HepG2 (cell line): ENCODE data around the gene BAHCC1. TPM values are rescaled to one million over a fixed set of nuclear protein-coding genes. Genes with fewer than 3 reads are reported as not detected.

ENCODE experiments used
- ATAC-seq: fragments of 200-7000 bp; cut with Tn5 transposase; 3 replicates; pipeline ENCODE4 v1.9.1; 2020; ENCODE audit warnings: mild to moderate bottlenecking, moderate library complexity
- BruUV-seq: library from RNA; stranded (reverse); fragments of 400-500 nt; replicated peaks from 2 replicates; lab custom pipeline; 2021; lab: Mats Ljungman, UMichigan
- CTCF ChIA-PET: fragments of 300-600 bp; formaldehyde crosslinking; extraction: SDS; loops from one replicate; lab custom pipeline; 2021; ENCODE audit warnings: low total read pairs, inconsistent platforms, low intra/inter-chr PET ratio; lab: Yijun Ruan, JAX
- POLR2A ChIA-PET: fragments of 350-600 bp; sonication (Branson Sonifier 250); formaldehyde crosslinking; loops from one replicate; lab custom pipeline; 2020; ENCODE audit warnings: antibody characterized with exemption, inconsistent platforms; lab: Yijun Ruan, JAX
- DNase-seq: peaks from one replicate; pipeline ENCODE4 v3.0.0-alpha.2; 2015; ENCODE audit warnings: low spot score
- FAIRE-seq: peaks from 3 replicates; lab custom pipeline; 2011; peaks lifted over from hg19 to GRCh38; lab: Jason Lieb, UNC
- H2AFZ ChIP-seq: one replicate; pipeline ENCODE4 v1.6.1; 2011; ENCODE audit warnings: low read length, inconsistent platforms
- H3K27ac ChIP-seq: fragments of 300-600 bp; 3 replicates; pipeline ENCODE4 v1.8.0; 2011; ENCODE audit warnings: mixed run types, mild to moderate bottlenecking, mixed read lengths, low read length, inconsistent platforms; ENCODE audit not compliant: insufficient read depth; ENCODE audit errors: extremely low read length
- H3K27me3 ChIP-seq, 2 experiments: fragments of 200-600 bp in 1 of 2; 2 replicates in 1 of 2; 3 replicates in 1 of 2; pipeline versions ENCODE4 v1.6.0 to v1.8.0; 2011; ENCODE audit warnings: low read length in 2 of 2, mild to moderate bottlenecking in 2 of 2, moderate library complexity in 2 of 2, inconsistent platforms in 1 of 2; ENCODE audit not compliant: insufficient read depth in 2 of 2, control insufficient read depth in 1 of 2
- H3K36me3 ChIP-seq, 2 experiments: fragments of 200-600 bp in 1 of 2; replicated peaks in 1 of 2; 2 replicates in 1 of 2; 3 replicates in 1 of 2; pipeline versions ENCODE4 v1.5.1 to v1.8.0; 2011; ENCODE audit warnings: low read length in 2 of 2, inconsistent platforms in 1 of 2; ENCODE audit not compliant: insufficient read depth in 2 of 2, control insufficient read depth in 1 of 2
- H3K4me1 ChIP-seq: 2 replicates; pipeline ENCODE4 v1.5.1; 2012; ENCODE audit warnings: low read length, inconsistent platforms; ENCODE audit not compliant: insufficient read depth
- H3K4me2 ChIP-seq: 2 replicates; pipeline ENCODE4 v1.6.0; 2011; ENCODE audit warnings: low read depth, low read length, inconsistent platforms
- H3K4me3 ChIP-seq, 3 experiments: fragments of 200-600 bp in 1 of 3; sonication (generic), shearing (Covaris generic) in 1 of 3; replicated peaks in 1 of 3; 2 replicates each; pipeline ENCODE4 v1.5.1; 2011 to 2016; ENCODE audit warnings: low read length in 3 of 3, inconsistent platforms in 2 of 3, low read depth in 2 of 3, mild to moderate bottlenecking in 2 of 3, control low read depth in 1 of 3, mixed read lengths in 1 of 3; ENCODE audit not compliant: insufficient read depth in 1 of 3
- H3K79me2 ChIP-seq: one replicate; pipeline ENCODE4 v1.6.1; 2011; ENCODE audit warnings: low read length, inconsistent platforms; ENCODE audit not compliant: insufficient read depth
- H3K9ac ChIP-seq: 2 replicates; pipeline ENCODE4 v1.6.0; 2011; ENCODE audit warnings: mild to moderate bottlenecking, low read depth, low read length, inconsistent platforms; ENCODE audit not compliant: insufficient read depth
- H3K9me3 ChIP-seq: 2 replicates; pipeline ENCODE4 v1.5.1; 2012; ENCODE audit warnings: mild to moderate bottlenecking, low read length
- H4K20me1 ChIP-seq: 2 replicates; pipeline ENCODE4 v1.6.0; 2011; ENCODE audit warnings: inconsistent platforms, mild to moderate bottlenecking, low read length, moderate library complexity; ENCODE audit not compliant: insufficient read depth
- FOXA1 ChIP-seq, 2 experiments: fragments of 450-650 bp in 1 of 2; sonication (generic) in 1 of 2; formaldehyde crosslinking in 1 of 2; IDR thresholded peaks; 2 replicates each; pipeline versions ENCODE4 v1.4.0 to v1.6.1; 2016 to 2020; ENCODE audit warnings: missing genetic modification reagents in 1 of 2
- FOXK1 ChIP-seq: sonication (generic); formaldehyde crosslinking; IDR thresholded peaks from 2 replicates; pipeline ENCODE4 v1.4.0; 2020; ENCODE audit warnings: low read depth, missing genetic modification reagents, borderline replicate concordance
- ZNF558 ChIP-seq: sonication (generic); formaldehyde crosslinking; IDR thresholded peaks from 2 replicates; pipeline ENCODE4 v1.9.0; 2022; ENCODE audit warnings: mild to moderate bottlenecking, missing genetic modification reagents, borderline replicate concordance
- WGBS: methylation state at CpG from one replicate; pipeline ENCODE4 v1.1.6; 2017; ENCODE audit warnings: low lambda C conversion rate; 5-methylcytosine and 5-hydroxymethylcytosine counted together
- in situ Hi-C: cut with HindIII; loops from 2 replicates; pipeline ENCODE4 v1.10.0; 2017; ENCODE audit warnings: low pct_unique_long_range_greater_than_20kb; ENCODE audit not compliant: extremely low pct_ligation_motif_present
- intact Hi-C: fragments of 100-400 bp; cut with micrococcal nuclease; formaldehyde crosslinking; loops from one replicate; pipeline ENCODE4 v1.10.0; 2022; ENCODE audit not compliant: unreplicated experiment
- polyA plus RNA-seq, 8 experiments: library from polyadenylated mRNA; depleted of rRNA in 3 of 8; stranded (reverse) in 7 of 8; unstranded in 1 of 8; fragments of >200 nt; fragmentation: Illumina TruSeq in 4 of 8; extraction: Trizol in 4 of 8; gene quantifications; 2 replicates each; pipeline versions ENCODE4 v1.2.1 to v1.2.3, GENCODE V29; 2011 to 2016; ENCODE audit warnings: low read depth in 4 of 8, missing spikeins in 1 of 8, mixed read lengths in 1 of 8; ENCODE audit not compliant: insufficient read depth in 1 of 8
- total RNA-seq, 5 experiments: library from RNA; depleted of rRNA; stranded (reverse); fragments of >200 nt; fragmentation: Illumina TruSeq; extraction: Trizol; gene quantifications; 2 replicates each; pipeline ENCODE4 v1.2.3, GENCODE V29; 2016; ENCODE audit warnings: low read depth in 1 of 5
- TF ChIP-seq, protein P1 (sequence below): fragments of 450-650 bp; IDR thresholded peaks from 2 replicates; pipeline ENCODE4 v1.6.1; 2016
- TF ChIP-seq, protein P2 (sequence below): sonication (generic); formaldehyde crosslinking; IDR thresholded peaks from 2 replicates; pipeline ENCODE4 v1.8.0; 2022; ENCODE audit warnings: mild to moderate bottlenecking, missing genetic modification reagents, moderate library complexity

Gene BAHCC1
- total and polyA plus RNA-seq, 2 of the 13 experiments (the other 11 are each of a cell fraction or from before 2014, with no cell fraction given) = 1.4 to 1.7 TPM

DNA sequence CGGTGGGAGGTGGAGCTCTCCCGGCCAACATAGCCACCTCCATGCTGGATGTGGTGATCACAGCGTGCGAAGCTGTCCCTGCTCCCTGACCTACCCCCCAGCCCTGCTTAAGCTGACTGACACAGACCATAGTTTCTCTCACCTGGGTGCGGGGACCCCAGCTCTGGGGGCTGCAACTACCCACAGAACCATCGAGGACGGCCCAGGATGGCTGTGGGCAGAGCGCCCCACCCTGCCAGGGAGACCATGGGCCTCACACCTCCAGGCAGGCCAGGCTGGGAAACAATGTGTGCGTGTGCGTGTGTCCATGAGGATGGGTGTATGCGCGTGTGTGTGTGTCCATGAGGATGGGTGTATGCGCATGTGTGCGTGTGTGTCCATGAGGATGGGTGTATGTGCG lies 20.4 kb downstream of the BAHCC1 start:
- no peak overlapping the region for H3K9ac ChIP-seq
- ChIA-PET CTCF (no interaction called here), POLR2A (no interaction called here)
- no peaks in the 10 kb centered on the region for H3K27me3 ChIP-seq
- DNase-seq (no peak), ATAC-seq (no peak), FAIRE-seq (no peak)
- H4K20me1 ChIP-seq = no peaks in the 10 kb centered on the region; the same call in 1 of the 2 replicates
- 0 out of 2 replicates have a peak, but pooled peaks cover 4% of the 10 kb centered on the region for H3K4me1 ChIP-seq
- intact Hi-C loops = no loop called here
- TF ChIP-seq ZNF558 (CRISPR knock-in tag) (no peak), FOXK1 (CRISPR knock-in tag) (no peak)
- TF ChIP-seq, protein P1, sequence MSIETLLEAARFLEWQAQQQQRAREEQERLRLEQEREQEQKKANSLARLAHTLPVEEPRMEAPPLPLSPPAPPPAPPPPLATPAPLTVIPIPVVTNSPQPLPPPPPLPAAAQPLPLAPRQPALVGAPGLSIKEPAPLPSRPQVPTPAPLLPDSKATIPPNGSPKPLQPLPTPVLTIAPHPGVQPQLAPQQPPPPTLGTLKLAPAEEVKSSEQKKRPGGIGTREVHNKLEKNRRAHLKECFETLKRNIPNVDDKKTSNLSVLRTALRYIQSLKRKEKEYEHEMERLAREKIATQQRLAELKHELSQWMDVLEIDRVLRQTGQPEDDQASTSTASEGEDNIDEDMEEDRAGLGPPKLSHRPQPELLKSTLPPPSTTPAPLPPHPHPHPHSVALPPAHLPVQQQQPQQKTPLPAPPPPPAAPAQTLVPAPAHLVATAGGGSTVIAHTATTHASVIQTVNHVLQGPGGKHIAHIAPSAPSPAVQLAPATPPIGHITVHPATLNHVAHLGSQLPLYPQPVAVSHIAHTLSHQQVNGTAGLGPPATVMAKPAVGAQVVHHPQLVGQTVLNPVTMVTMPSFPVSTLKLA = peak; percentile 71
- TF ChIP-seq, protein P2, sequence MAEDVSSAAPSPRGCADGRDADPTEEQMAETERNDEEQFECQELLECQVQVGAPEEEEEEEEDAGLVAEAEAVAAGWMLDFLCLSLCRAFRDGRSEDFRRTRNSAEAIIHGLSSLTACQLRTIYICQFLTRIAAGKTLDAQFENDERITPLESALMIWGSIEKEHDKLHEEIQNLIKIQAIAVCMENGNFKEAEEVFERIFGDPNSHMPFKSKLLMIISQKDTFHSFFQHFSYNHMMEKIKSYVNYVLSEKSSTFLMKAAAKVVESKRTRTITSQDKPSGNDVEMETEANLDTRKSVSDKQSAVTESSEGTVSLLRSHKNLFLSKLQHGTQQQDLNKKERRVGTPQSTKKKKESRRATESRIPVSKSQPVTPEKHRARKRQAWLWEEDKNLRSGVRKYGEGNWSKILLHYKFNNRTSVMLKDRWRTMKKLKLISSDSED = 0 out of 2 replicates have a peak, but pooled peaks have one; percentile 20
- 81% methylated on average over 13 of the region's 15 CpGs for WGBS
- BruUV-seq = no TSS peak
- no peaks in the 10 kb centered on the region for H3K9me3 ChIP-seq
- no peak overlapping the region for H3K27ac ChIP-seq
- H3K36me3 ChIP-seq = no peaks in the 10 kb centered on the region
- H2AFZ ChIP-seq = no peak overlapping the region
- H3K79me2 ChIP-seq = no peaks in the 10 kb centered on the region
- no peak overlapping the region for H3K4me2 ChIP-seq
- in situ Hi-C loops = no loop called here
- H3K4me3 ChIP-seq = no peak overlapping the region

DNA sequence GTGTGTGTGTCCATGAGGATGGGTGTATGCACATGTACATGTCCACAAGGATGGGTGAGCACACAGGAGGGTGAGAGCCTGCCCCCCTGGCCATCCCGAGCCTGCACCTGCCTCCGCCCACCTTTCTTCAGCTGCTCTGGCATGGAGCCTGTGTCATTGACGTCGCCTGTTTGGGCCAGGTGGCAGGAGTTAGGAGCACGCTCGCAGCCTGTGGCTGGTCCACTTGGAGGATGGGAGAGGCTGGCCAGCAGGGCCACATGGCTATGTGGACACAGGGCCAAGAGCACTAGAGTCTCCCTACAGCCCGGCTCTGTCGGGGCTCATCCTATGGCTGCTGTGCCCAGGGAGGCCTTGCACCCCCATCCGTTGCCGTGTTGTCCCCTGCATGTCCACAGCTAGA lies 21.4 kb downstream of the BAHCC1 start:
- no TSS peak for BruUV-seq
- in situ Hi-C loops = no loop called here
- no peak for TF ChIP-seq FOXA1 (IDR thresholded peaks at IDR 0.05)
- TF ChIP-seq FOXA1 (CRISPR knock-in tag; IDR thresholded peaks at IDR 0.05) = no peak
- TF ChIP-seq, all 625 proteins: peak for 0
- no peak overlapping the region for H2AFZ ChIP-seq
- no peak overlapping the region for H3K27ac ChIP-seq
- 0 out of 2 replicates have a peak, but pooled peaks cover 4% of the 10 kb centered on the region for H3K4me1 ChIP-seq
- H3K9ac ChIP-seq = no peak overlapping the region
- no peaks in the 10 kb centered on the region for H3K27me3 ChIP-seq
- no peak overlapping the region for H3K4me2 ChIP-seq
- CTCF ChIA-PET = no interaction called here
- H3K79me2 ChIP-seq = no peaks in the 10 kb centered on the region
- H4K20me1 ChIP-seq = no peaks in the 10 kb centered on the region; the same call in 1 of the 2 replicates
- ATAC-seq = no peak
- no peak overlapping the region for H3K4me3 ChIP-seq
- DNase-seq = no peak
- POLR2A ChIA-PET = no interaction called here
- no peak for FAIRE-seq
- H3K9me3 ChIP-seq = no peaks in the 10 kb centered on the region
- intact Hi-C loops = no loop called here
- no peaks in the 10 kb centered on the region for H3K36me3 ChIP-seq
- WGBS = 83% methylated on average over 10 of the region's 10 CpGs
